Mesenchymal stem cell (in vitro differentiated cells and primary cell): Measurements from ENCODE around the gene ZNF148.
A peak's percentile ranks its signal among the peaks of the same experiment; 100 is the strongest.

Source experiments
- DNase-seq: peaks from one replicate; pipeline ENCODE4 v3.0.0-alpha.2; 2013
- H2AFZ ChIP-seq: one replicate; pipeline ENCODE4 v1.6.1; 2013; ENCODE audit warnings: low read depth, mild to moderate bottlenecking, control low read depth, inconsistent platforms, low read length, moderate library complexity
- H2AK5ac ChIP-seq: 2 replicates; pipeline ENCODE4 v1.6.1; 2013; ENCODE audit warnings: low read length, moderate library complexity, mild to moderate bottlenecking, inconsistent platforms; ENCODE audit not compliant: severe bottlenecking
- H2BK120ac ChIP-seq: one replicate; pipeline ENCODE4 v1.6.1; 2013; ENCODE audit warnings: low read depth, mild to moderate bottlenecking, inconsistent platforms, low read length, moderate library complexity
- H2BK12ac ChIP-seq, 2 experiments: one replicate each; pipeline ENCODE4 v1.6.1; 2013; ENCODE audit warnings: inconsistent platforms in 2 of 2, low read length in 2 of 2, mild to moderate bottlenecking in 2 of 2, moderate library complexity in 2 of 2, control low read depth in 1 of 2
- H2BK15ac ChIP-seq: one replicate; pipeline ENCODE4 v1.6.1; 2013; ENCODE audit warnings: mild to moderate bottlenecking, low read depth, inconsistent platforms; ENCODE audit not compliant: poor library complexity, severe bottlenecking
- H2BK5ac ChIP-seq: 2 replicates; pipeline ENCODE4 v1.6.1; 2013; ENCODE audit warnings: low read depth, mild to moderate bottlenecking, low read length, control low read depth, inconsistent platforms; ENCODE audit not compliant: poor library complexity, severe bottlenecking
- H3K14ac ChIP-seq, 2 experiments: one replicate each; pipeline ENCODE4 v1.6.1; 2013; ENCODE audit warnings: inconsistent platforms in 2 of 2, low read length in 2 of 2, control low read depth in 1 of 2, mild to moderate bottlenecking in 1 of 2, moderate library complexity in 1 of 2
- H3K18ac ChIP-seq, 2 experiments: one replicate each; pipeline ENCODE4 v1.6.1; 2013; ENCODE audit warnings: inconsistent platforms in 2 of 2, low read length in 2 of 2, control low read depth in 1 of 2, low read depth in 1 of 2, mild to moderate bottlenecking in 1 of 2
- H3K23ac ChIP-seq, 2 experiments: one replicate each; pipeline ENCODE4 v1.6.1; 2013; ENCODE audit warnings: inconsistent platforms in 2 of 2, low read length in 2 of 2, mild to moderate bottlenecking in 2 of 2, moderate library complexity in 2 of 2, control low read depth in 1 of 2
- H3K27ac ChIP-seq: 2 replicates; pipeline ENCODE4 v1.5.1; 2013; ENCODE audit warnings: mild to moderate bottlenecking, moderate library complexity, low read length, control low read depth, inconsistent platforms; ENCODE audit not compliant: poor library complexity, severe bottlenecking
- H3K27me3 ChIP-seq, 2 experiments: 2 replicates each; pipeline versions ENCODE4 v1.6.1 to v1.7.0; 2013; ENCODE audit warnings: low read length in 2 of 2, mild to moderate bottlenecking in 2 of 2, moderate library complexity in 2 of 2, control low read depth in 1 of 2, inconsistent platforms in 1 of 2; ENCODE audit not compliant: control insufficient read depth in 1 of 2, insufficient read depth in 1 of 2
- H3K36me3 ChIP-seq, 2 experiments: 2 replicates each; pipeline versions ENCODE4 v1.6.1 to v1.7.0; 2013; ENCODE audit warnings: low read length in 2 of 2, control low read depth in 1 of 2, inconsistent platforms in 1 of 2, low read depth in 1 of 2, mild to moderate bottlenecking in 1 of 2; ENCODE audit not compliant: insufficient read depth in 2 of 2, control insufficient read depth in 1 of 2
- H3K4ac ChIP-seq, 2 experiments: one replicate each; pipeline ENCODE4 v1.6.1; 2013; ENCODE audit warnings: inconsistent platforms in 2 of 2, low read length in 2 of 2, mild to moderate bottlenecking in 2 of 2, moderate library complexity in 2 of 2, control low read depth in 1 of 2, low read depth in 1 of 2
- H3K4me1 ChIP-seq: 2 replicates; pipeline ENCODE4 v1.6.1; 2013; ENCODE audit warnings: low read depth, low read length, control low read depth; ENCODE audit not compliant: control insufficient read depth, insufficient read depth
- H3K4me2 ChIP-seq: 2 replicates; pipeline ENCODE4 v1.6.1; 2013; ENCODE audit warnings: low read length, mild to moderate bottlenecking, inconsistent platforms; ENCODE audit not compliant: poor library complexity, severe bottlenecking
- H3K4me3 ChIP-seq, 2 experiments: 2 replicates each; pipeline versions ENCODE4 v1.5.1 to v1.7.0; 2013; ENCODE audit warnings: low read length in 2 of 2, mild to moderate bottlenecking in 2 of 2, control low read depth in 1 of 2, low read depth in 1 of 2; ENCODE audit not compliant: insufficient read depth in 1 of 2
- H3K79me1 ChIP-seq: replicated peaks from 2 replicates; pipeline ENCODE4 v1.6.1; 2013; ENCODE audit warnings: mild to moderate bottlenecking, control low read depth, low read length, inconsistent platforms; ENCODE audit not compliant: poor library complexity, severe bottlenecking
- H3K9ac ChIP-seq: 2 replicates; pipeline ENCODE4 v1.7.0; 2013; ENCODE audit warnings: mild to moderate bottlenecking, low read length, moderate library complexity
- H3K9me3 ChIP-seq: 2 replicates; pipeline ENCODE4 v1.7.0; 2013; ENCODE audit warnings: mild to moderate bottlenecking, low read length; ENCODE audit not compliant: control insufficient read depth
- H4K8ac ChIP-seq: one replicate; pipeline ENCODE4 v1.6.1; 2013; ENCODE audit warnings: inconsistent platforms, mild to moderate bottlenecking, low read length, moderate library complexity
- H4K91ac ChIP-seq: one replicate; pipeline ENCODE4 v1.6.1; 2013; ENCODE audit warnings: mild to moderate bottlenecking, low read length, inconsistent platforms
- WGBS: methylation state at CpG from one replicate; pipeline ENCODE4 v1.1.7; 2013; ENCODE audit warnings: mixed read lengths; 5-methylcytosine and 5-hydroxymethylcytosine counted together

The ZNF148 gene

GRCh38 chr3:125374501-125374995, 577 bp downstream of the ZNF148 start:
- WGBS: under 1% methylated on average over 15 of the region's 26 CpGs
- H3K14ac ChIP-seq: peak overlapping the region in 1 of 2 experiments; percentile 39
- H2AK5ac ChIP-seq: no peak overlapping the region
- no peak overlapping the region for H2BK15ac ChIP-seq
- no peak overlapping the region for H2BK12ac ChIP-seq
- DNase-seq: peak; percentile 69
- H2BK120ac ChIP-seq: peak overlapping the region; percentile 96
- peak overlapping the region; percentile 1 for H2AFZ ChIP-seq
- H3K27me3 ChIP-seq: no peaks in the 10 kb centered on the region
- no peak overlapping the region for H2BK5ac ChIP-seq
- no peaks in the 10 kb centered on the region for H3K9me3 ChIP-seq
- H3K27ac ChIP-seq: peak overlapping the region; percentile 43
- H3K4me2 ChIP-seq: peak overlapping the region; percentile 72
- peaks cover 6% of the 10 kb centered on the region for H3K79me1 ChIP-seq
- H4K8ac ChIP-seq: peak overlapping the region; percentile 91
- peak overlapping the region; percentile 90 for H3K9ac ChIP-seq
- H4K91ac ChIP-seq: peak overlapping the region; percentile 88
- H3K4ac ChIP-seq: peak overlapping the region in 1 of 2 experiments; percentile 89
- peaks cover 6% of the 10 kb centered on the region in 2 experiments for H3K36me3 ChIP-seq
- peak overlapping the region; percentile 34 to 79 for H3K18ac ChIP-seq
- H3K4me3 ChIP-seq: peak overlapping the region; percentile 92 to 93
- H3K4me1 ChIP-seq: peaks cover 10% of the 10 kb centered on the region
- H3K23ac ChIP-seq: peak overlapping the region in 1 of 2 experiments; percentile 48

DNA sequence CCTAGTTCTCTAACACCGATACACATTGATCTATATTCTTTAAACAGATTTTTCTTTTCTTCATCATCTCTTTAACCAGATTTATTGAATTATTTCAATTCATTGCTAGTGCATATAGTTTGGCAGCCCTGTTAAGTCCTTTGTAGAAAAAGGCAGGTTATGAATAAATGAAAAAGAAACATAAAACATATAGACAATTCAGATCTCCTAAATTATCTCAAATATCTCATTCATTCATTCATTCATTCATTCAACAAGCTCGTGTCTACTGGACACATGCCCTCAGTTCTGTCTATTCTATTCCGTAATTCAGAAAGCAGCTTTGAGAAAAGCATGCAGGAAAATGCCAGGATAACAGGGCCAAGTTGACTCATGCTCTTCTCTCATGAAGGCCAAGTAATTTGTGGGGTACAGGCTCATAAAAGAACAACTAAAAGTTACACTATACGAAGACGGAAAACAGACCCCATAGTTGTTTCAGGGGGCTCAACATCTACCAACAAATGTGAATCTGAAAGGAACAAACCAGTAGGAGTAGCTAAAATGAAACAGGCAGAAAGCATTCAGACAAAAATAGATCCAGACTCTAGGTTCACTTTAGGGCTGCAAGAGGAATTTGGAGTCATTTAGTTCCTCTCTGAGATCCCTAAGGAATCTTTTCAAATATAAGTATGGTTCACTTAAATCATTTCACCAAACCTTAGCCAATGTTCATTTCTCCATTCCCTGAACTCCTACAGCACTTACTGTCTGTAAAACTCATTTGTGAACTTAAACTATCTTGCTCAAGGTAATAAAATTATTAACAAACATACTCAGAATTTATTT, 7.5 kb downstream of the ZNF148 start:
- Histone ChIP-seq H3K23ac (no peak overlapping the region), H3K27me3 (no peaks in the 10 kb centered on the region), H2BK15ac (no peak overlapping the region), H3K4me3 (peak overlapping the region in 1 of 2 experiments; percentile 63), H3K4me1 (peaks cover 4% of the 10 kb centered on the region), H3K4ac (no peak overlapping the region), H3K9ac (peak overlapping the region; percentile 62), H2AK5ac (no peak overlapping the region), H4K91ac (no peak overlapping the region), H3K79me1 (peaks cover 1% of the 10 kb centered on the region), H3K36me3 (peaks cover 9 to 12% of the 10 kb centered on the region in 2 experiments), H2BK120ac (no peak overlapping the region), H2AFZ (no peak overlapping the region), H2BK12ac (no peak overlapping the region), H3K27ac (no peak overlapping the region), H3K18ac (no peak overlapping the region), H2BK5ac (no peak overlapping the region), H3K9me3 (no peaks in the 10 kb centered on the region), H3K4me2 (no peak overlapping the region), H4K8ac (no peak overlapping the region), H3K14ac (no peak overlapping the region)
- DNase-seq: peak; percentile 18
- 97% methylated on average over 5 of the region's 5 CpGs for WGBS

DNA sequence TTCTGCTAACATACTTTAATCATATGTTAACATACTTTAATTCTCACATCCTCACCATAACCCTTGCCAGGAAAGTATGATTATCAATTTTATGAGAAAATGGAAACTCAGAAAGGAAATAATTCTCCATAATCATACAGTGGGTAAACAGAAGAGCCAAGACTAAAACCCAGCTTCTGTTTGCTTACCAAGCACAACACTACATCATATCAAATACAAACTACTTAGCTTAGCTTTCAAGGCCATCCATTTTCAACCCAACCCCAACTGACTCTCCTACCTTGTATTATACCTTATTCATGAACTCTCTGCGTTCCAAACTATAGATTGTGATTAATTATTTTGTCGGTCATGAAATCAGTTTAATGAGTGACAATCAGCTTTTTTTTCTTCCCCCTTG, 9.0 kb downstream of the ZNF148 start:
- no peaks in the 10 kb centered on the region for H3K9me3 ChIP-seq
- H3K36me3 ChIP-seq: peaks cover 6 to 8% of the 10 kb centered on the region in 2 experiments
- H3K4me3 ChIP-seq: no peak overlapping the region
- H3K27ac ChIP-seq: no peak overlapping the region
- 80% methylated on average over 1 of the region's 2 CpGs for WGBS
- H3K79me1 ChIP-seq: peaks cover 2% of the 10 kb centered on the region
- no peak overlapping the region for H2AK5ac ChIP-seq
- no peak overlapping the region for H3K4me2 ChIP-seq
- H3K27me3 ChIP-seq: no peaks in the 10 kb centered on the region
- H4K91ac ChIP-seq: no peak overlapping the region
- no peak overlapping the region for H3K18ac ChIP-seq
- H3K4me1 ChIP-seq: peaks cover 3% of the 10 kb centered on the region
- no peak overlapping the region for H4K8ac ChIP-seq
- no peak overlapping the region for H3K4ac ChIP-seq
- H3K23ac ChIP-seq: no peak overlapping the region
- H2BK120ac ChIP-seq: no peak overlapping the region
- no peak overlapping the region for H2BK15ac ChIP-seq
- no peak overlapping the region for H2BK12ac ChIP-seq
- H3K9ac ChIP-seq: no peak overlapping the region
- DNase-seq: no peak
- H2AFZ ChIP-seq: no peak overlapping the region
- H3K14ac ChIP-seq: no peak overlapping the region
- no peak overlapping the region for H2BK5ac ChIP-seq

- H3K4me3 ChIP-seq: no peak overlapping the region
- no peak overlapping the region for H2BK15ac ChIP-seq
- no peak overlapping the region for H4K91ac ChIP-seq
- H3K14ac ChIP-seq: no peak overlapping the region
- H3K18ac ChIP-seq: no peak overlapping the region
- H3K4me2 ChIP-seq: no peak overlapping the region
- H2BK5ac ChIP-seq: no peak overlapping the region
- peaks cover 3% of the 10 kb centered on the region for H3K79me1 ChIP-seq
- no peaks in the 10 kb centered on the region for H3K27me3 ChIP-seq
- no peak for DNase-seq
- H3K36me3 ChIP-seq: peaks cover 0 to 13% of the 10 kb centered on the region in 2 experiments
- H3K4me1 ChIP-seq: peaks cover 4% of the 10 kb centered on the region
- 97% methylated on average over 9 of the region's 9 CpGs for WGBS
- H3K23ac ChIP-seq: no peak overlapping the region
- no peaks in the 10 kb centered on the region for H3K9me3 ChIP-seq
- no peak overlapping the region for H2AFZ ChIP-seq
- H4K8ac ChIP-seq: no peak overlapping the region
- H2BK120ac ChIP-seq: no peak overlapping the region
- no peak overlapping the region for H2BK12ac ChIP-seq
- no peak overlapping the region for H2AK5ac ChIP-seq
- no peak overlapping the region for H3K4ac ChIP-seq
- no peak overlapping the region for H3K27ac ChIP-seq
- H3K9ac ChIP-seq: no peak overlapping the region
Observed at GRCh38 chr3:125359700-125360099, 15.4 kb downstream of the ZNF148 start.
